Tibial nerve (tissue), 4 donors: ENCODE data around the gene NLRP6.

Experiments
- CTCF ChIP-seq, 5 experiments: fragments of 200-600 bp in 3 of 5; fragments of 450-650 bp in 2 of 5; sonication (generic) in 3 of 5; IDR thresholded peaks; one replicate each; pipeline ENCODE4 v1.5.1; 2016 to 2019; ENCODE audit warnings: antibody characterized with exemption in 5 of 5, mild to moderate bottlenecking in 3 of 5, moderate library complexity in 2 of 5
- EP300 ChIP-seq, 2 donors: sonication (generic); formaldehyde crosslinking; IDR thresholded peaks; one replicate each; pipeline ENCODE4 v1.6.1; 2017; ENCODE audit warnings: antibody characterized with exemption in 2 of 2, mild to moderate bottlenecking in 1 of 2

DNA sequence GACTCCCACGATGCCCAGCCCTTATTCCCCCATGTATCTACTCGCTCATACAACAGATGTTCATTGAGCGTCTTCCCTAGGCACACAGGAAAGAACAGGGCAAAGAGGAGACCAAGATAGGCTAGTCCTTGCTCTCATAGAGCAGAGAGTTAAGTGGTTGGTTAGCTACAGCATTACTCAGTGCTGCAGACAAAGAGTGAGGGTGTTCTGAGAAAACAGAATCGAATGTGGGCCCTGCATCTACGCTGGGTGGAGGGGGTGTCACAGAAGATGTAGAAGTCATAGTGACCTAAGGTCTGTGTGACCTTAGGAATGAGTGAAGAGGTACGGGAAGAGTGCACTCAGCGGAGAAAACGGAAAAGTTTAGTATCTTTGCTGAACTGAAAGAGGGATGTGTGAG lies 29.1 kb upstream of the NLRP6 start:
- TF ChIP-seq EP300 (IDR thresholded peaks at IDR 0.05): no peak
- TF ChIP-seq CTCF (IDR thresholded peaks at IDR 0.05): no peak
